GM18499 (cell line): ENCODE results near the gene GPC3.

Experiments
- ATAC-seq: cut with Tn5 transposase; IDR thresholded peaks from one replicate; pipeline ENCODE4 v1.9.1; 2021; ENCODE audit warnings: moderate number of reproducible peaks; ENCODE audit not compliant: insufficient read depth, unreplicated experiment

Gene GPC3

GRCh38 chrX:133935076-133935475, 50.3 kb downstream of the GPC3 start:
- ATAC-seq, result no peak

GRCh38 chrX:133933316-133933715, 52.1 kb downstream of the GPC3 start:
- no peak for ATAC-seq

- ATAC-seq, result no peak
These were observed 55.4 kb downstream of the GPC3 start for GRCh38 chrX:133929836-133930464.

- no peak for ATAC-seq
These were observed 57.0 kb downstream of the GPC3 start for GRCh38 chrX:133928365-133928764.

GRCh38 chrX:133926809-133927208, 58.6 kb downstream of the GPC3 start:
- no peak for ATAC-seq

- ATAC-seq, result no peak
These were observed 59.3 kb downstream of the GPC3 start for GRCh38 chrX:133926099-133926498.

- no peak for ATAC-seq
These were observed 60.8 kb downstream of the GPC3 start for GRCh38 chrX:133924548-133924947.

- ATAC-seq, result no peak
These were observed 61.8 kb downstream of the GPC3 start for GRCh38 chrX:133923548-133923947.

GRCh38 chrX:133923113-133923512, 62.3 kb downstream of the GPC3 start:
- no peak for ATAC-seq

- no peak for ATAC-seq
These were observed 63.0 kb downstream of the GPC3 start for GRCh38 chrX:133922390-133922771.

GRCh38 chrX:133921764-133922389, 63.5 kb downstream of the GPC3 start:
- ATAC-seq, result no peak

GRCh38 chrX:133921086-133921485, 64.3 kb downstream of the GPC3 start:
- no peak for ATAC-seq

- no peak for ATAC-seq
These were observed 67.0 kb downstream of the GPC3 start for GRCh38 chrX:133918361-133918771.

GRCh38 chrX:133916984-133917722, 68.2 kb downstream of the GPC3 start:
- ATAC-seq, result no peak

GRCh38 chrX:133913658-133914388, 71.6 kb downstream of the GPC3 start:
- ATAC-seq, result no peak

- ATAC-seq, result no peak
These were observed 72.4 kb downstream of the GPC3 start for GRCh38 chrX:133913009-133913408.

- no peak for ATAC-seq
These were observed 73.4 kb downstream of the GPC3 start for GRCh38 chrX:133911825-133912495.

GRCh38 chrX:133910539-133910938, 74.9 kb downstream of the GPC3 start:
- ATAC-seq, result no peak

GRCh38 chrX:133909888-133910287, 75.5 kb downstream of the GPC3 start:
- no peak for ATAC-seq

- no peak for ATAC-seq
These were observed 77.0 kb downstream of the GPC3 start for GRCh38 chrX:133908223-133908955.
